Thyroid gland (tissue), 4 donors: ENCODE data around the gene FKBP10.

Source experiments
- POLR2A ChIP-seq, 2 donors: fragments of 450-650 bp; IDR thresholded peaks; one replicate each; pipeline ENCODE4 v1.6.1; 2017; ENCODE audit warnings: antibody characterized with exemption in 2 of 2, mild to moderate bottlenecking in 2 of 2, moderate library complexity in 1 of 2
- TF ChIP-seq, protein P1 (sequence below), 6 experiments: fragments of 200-600 bp in 3 of 6; fragments of 450-650 bp in 3 of 6; sonication (generic) in 3 of 6; IDR thresholded peaks; one replicate each; pipeline ENCODE4 v1.5.1; 2016 to 2019; ENCODE audit warnings: antibody characterized with exemption in 6 of 6, mild to moderate bottlenecking in 2 of 6, inconsistent platforms in 1 of 6, moderate library complexity in 1 of 6

DNA sequence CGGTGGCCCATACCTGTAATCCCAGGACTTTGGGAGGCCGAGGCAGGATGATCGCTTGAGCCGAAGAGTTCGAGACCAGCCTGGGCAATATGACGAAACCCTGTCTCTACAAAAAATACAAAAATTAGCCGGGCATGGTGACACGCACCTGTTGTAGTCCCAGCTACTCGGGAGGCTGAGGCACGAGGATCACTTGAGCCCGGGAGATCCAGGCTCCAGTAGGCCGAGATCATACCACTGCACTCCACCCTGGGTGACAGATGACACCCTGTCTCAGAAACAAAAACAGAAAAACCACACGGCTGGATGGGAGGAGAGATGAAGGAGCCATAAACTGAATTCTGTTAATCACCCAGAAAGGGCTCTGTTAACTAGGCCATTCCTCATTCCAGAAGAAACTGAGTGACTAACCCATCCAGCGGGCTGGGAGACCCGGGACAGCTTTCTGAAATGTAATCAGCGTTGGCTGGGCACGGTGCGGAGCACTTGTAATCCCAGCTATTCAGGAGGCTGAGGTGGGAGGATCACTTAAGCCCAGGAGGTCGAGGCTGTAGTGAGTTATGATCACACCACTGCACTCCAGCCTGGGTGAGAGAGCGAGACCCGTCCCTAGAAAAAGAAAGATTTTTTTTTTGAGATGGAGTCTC, 23.9 kb downstream of the FKBP10 start:
- TF ChIP-seq, protein P1, sequence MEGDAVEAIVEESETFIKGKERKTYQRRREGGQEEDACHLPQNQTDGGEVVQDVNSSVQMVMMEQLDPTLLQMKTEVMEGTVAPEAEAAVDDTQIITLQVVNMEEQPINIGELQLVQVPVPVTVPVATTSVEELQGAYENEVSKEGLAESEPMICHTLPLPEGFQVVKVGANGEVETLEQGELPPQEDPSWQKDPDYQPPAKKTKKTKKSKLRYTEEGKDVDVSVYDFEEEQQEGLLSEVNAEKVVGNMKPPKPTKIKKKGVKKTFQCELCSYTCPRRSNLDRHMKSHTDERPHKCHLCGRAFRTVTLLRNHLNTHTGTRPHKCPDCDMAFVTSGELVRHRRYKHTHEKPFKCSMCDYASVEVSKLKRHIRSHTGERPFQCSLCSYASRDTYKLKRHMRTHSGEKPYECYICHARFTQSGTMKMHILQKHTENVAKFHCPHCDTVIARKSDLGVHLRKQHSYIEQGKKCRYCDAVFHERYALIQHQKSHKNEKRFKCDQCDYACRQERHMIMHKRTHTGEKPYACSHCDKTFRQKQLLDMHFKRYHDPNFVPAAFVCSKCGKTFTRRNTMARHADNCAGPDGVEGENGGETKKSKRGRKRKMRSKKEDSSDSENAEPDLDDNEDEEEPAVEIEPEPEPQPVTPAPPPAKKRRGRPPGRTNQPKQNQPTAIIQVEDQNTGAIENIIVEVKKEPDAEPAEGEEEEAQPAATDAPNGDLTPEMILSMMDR (IDR thresholded peaks at IDR 0.05) = no peak
- TF ChIP-seq POLR2A (IDR thresholded peaks at IDR 0.05) = no peak
